Activated gamma-delta T cell (primary cell): ENCODE data around the gene SYCP2L.
"Not testable (repeated sequence)": the region's sequence is repeated elsewhere in the genome, so short reads cannot be mapped to it uniquely, and the experiment has no call there.

Source experiments
- DNase-seq: peaks from one replicate; lab custom pipeline; 2025; lab: John Stamatoyannopoulos, UW

The SYCP2L gene

GRCh38 chr6:10957414-10957886 is 70.6 kb downstream of the SYCP2L start:
- no peak for DNase-seq

- no peak for DNase-seq
These were observed 73.3 kb downstream of the SYCP2L start for GRCh38 chr6:10960171-10960570.

DNA sequence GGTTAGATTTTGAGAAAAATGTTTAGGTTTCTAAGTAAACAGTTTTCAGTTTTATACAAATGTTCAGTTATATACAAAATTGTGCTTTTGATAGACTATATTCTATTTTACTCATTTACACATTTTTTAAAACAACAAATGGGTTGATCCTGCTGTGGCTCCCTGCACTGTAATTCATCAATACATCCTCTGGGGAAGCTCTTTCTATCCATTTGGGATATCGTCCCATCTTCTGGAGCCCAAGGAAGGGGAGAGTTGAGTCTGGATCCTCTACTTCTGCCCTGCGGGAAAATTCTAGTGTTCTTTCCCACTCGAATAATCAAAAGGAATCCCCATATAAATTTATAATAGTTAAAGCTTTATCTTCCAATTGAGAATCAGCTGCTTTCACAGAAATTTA is 75.0 kb downstream of the SYCP2L start:
- no peak for DNase-seq

- no peak for DNase-seq
These were observed 75.8 kb downstream of the SYCP2L start for GRCh38 chr6:10962673-10963072.

- DNase-seq, result no peak
These were observed 76.3 kb downstream of the SYCP2L start for GRCh38 chr6:10963113-10963512.

DNA sequence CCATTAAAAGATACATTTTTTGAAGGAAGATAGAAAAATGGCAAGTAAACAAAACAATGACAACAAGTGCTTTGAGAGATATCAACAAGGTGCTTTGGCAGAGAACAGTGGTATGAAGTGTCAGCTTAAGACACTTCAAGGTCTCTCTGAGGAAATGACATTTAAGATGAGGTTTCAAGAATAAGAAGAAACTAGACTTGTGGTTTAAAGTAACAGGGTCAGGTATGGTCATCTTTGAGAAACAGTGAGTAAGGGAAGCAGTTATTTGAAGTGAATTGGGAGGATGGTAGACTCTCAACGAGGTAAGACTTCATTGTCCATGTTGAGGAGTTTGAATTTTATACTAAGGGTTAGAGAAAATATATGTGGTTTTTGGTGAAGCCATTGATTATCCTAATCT is 77.8 kb downstream of the SYCP2L start:
- DNase-seq, result no peak

GRCh38 chr6:10968776-10969175 is 81.9 kb downstream of the SYCP2L start:
- no peak for DNase-seq

- no peak for DNase-seq
These were observed 83.9 kb downstream of the SYCP2L start for GRCh38 chr6:10970731-10971130.

DNA sequence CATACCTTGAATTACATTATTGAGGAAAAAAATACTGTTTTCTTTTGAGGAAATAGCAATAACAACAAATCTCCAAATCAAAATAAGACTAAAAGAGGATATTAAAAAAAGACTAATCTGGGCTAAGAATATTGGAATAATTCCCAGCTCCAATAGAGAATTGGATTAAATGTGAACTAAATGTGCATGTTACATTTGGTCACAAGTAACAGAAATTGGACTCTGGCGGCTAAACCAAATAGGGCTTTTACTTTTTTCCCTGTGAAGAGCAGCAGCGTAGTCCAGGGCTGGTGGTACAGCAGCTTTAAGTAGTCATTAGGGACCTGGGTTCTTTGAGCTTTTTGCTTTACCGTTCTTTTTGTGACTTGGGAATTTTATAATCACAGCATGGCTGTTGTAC is 85.3 kb downstream of the SYCP2L start:
- DNase-seq, result no peak

- DNase-seq, result no peak
These were observed 89.7 kb downstream of the SYCP2L start for GRCh38 chr6:10976571-10976970.

- DNase-seq, result no peak
These were observed 90.5 kb downstream of the SYCP2L start for GRCh38 chr6:10977231-10977968.

GRCh38 chr6:10979603-10980002 is 92.8 kb downstream of the SYCP2L start:
- no peak for DNase-seq

- no peak for DNase-seq
These were observed 94.6 kb downstream of the SYCP2L start for GRCh38 chr6:10981409-10981808.

GRCh38 chr6:10984959-10985358 is 98.1 kb downstream of the SYCP2L start:
- DNase-seq, result not testable (repeated sequence)

- no peak for DNase-seq
These were observed 102.7 kb downstream of the SYCP2L start for GRCh38 chr6:10989587-10989986.

DNA sequence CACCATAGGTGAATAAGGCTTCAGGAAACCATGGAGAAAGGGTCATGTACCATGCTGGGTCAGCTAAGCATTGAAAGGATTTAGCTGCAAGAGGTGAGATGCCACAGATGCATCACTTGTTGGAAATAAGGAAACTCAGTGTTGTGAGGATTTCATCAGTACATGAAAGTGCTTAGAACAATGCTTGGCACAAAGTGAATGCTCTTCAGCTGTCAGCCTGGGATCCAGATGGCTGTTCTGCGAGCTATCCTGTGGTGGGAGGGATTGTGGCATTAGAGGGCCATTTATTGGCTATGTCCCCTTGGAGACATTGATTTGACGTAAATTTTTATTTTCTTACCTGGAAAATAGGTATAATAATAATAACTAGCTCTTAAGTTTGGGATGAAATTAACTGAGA is 104.3 kb downstream of the SYCP2L start:
- DNase-seq, result no peak

DNA sequence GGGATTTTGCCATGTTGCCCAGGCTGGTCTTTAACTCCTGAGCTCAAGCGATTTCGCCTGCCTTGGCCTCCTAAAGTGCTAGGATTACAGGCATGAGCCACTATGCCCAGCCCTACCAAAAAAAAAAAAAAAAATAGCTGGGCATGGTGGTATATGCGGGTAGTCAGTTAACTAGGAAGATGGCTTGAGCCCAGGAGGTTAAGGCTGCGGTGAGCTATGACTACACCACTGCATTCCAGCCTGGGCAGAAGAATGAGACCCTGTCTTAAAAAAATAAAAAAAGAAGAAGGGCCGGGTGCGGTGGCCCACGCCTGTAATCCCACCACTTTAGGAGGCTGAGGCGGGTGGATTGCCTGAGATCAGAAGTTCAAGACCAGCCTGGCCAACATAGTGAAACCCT is 107.0 kb downstream of the SYCP2L start:
- DNase-seq, result no peak

GRCh38 chr6:10995114-10995707 is 108.4 kb downstream of the SYCP2L start:
- DNase-seq, result no peak

- no peak for DNase-seq
These were observed 113.1 kb downstream of the SYCP2L start for GRCh38 chr6:10999994-11000393.

- no peak for DNase-seq
These were observed 115.3 kb downstream of the SYCP2L start for GRCh38 chr6:11002176-11002575.

- not testable (repeated sequence) for DNase-seq
These were observed 116.4 kb downstream of the SYCP2L start for GRCh38 chr6:11003297-11003696.

DNA sequence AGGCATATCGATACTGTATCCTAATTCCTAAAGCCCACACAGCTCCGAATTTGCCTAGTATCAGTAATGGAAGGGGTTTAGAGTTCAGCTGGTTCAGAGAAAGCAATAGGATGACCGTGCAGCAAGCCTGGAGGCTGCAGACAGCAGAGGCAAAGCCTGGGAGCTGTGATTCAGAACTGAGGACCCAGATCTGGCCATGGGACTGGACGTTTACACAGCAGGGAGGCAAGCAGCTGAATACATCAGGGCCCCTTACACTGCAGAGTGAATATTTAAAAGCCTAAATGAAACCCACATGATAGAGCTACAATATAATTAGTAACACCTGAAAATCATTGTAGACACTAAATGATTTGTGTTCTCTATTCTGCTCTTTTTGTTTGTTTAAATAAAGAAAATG is 119.2 kb downstream of the SYCP2L start:
- DNase-seq, result no peak

- no peak for DNase-seq
These were observed 121.1 kb downstream of the SYCP2L start for GRCh38 chr6:11007715-11008608.
